HUES64 (cell line): ENCODE measurements around the gene MAT1A.
"Not testable (repeated sequence)": the region's sequence is repeated elsewhere in the genome, so short reads cannot be mapped to it uniquely, and the experiment has no call there.

Source experiments
- H3K27ac ChIP-seq: 2 replicates; pipeline ENCODE4 v1.7.0; 2013; ENCODE audit warnings: low read depth, low read length, inconsistent platforms
- H3K27me3 ChIP-seq: 2 replicates; pipeline ENCODE4 v1.6.1; 2013; ENCODE audit warnings: mild to moderate bottlenecking, low read length; ENCODE audit not compliant: insufficient read depth
- H3K36me3 ChIP-seq: 2 replicates; pipeline ENCODE4 v1.6.1; 2013; ENCODE audit warnings: mild to moderate bottlenecking, low read length; ENCODE audit not compliant: insufficient read depth
- H3K4me1 ChIP-seq: 2 replicates; pipeline ENCODE4 v1.6.1; 2013; ENCODE audit warnings: mild to moderate bottlenecking, low read length, moderate library complexity; ENCODE audit not compliant: insufficient read depth
- H3K4me3 ChIP-seq: 2 replicates; pipeline ENCODE4 v1.5.1; 2013; ENCODE audit warnings: mild to moderate bottlenecking, low read length, moderate library complexity
- H3K9ac ChIP-seq: 2 replicates; pipeline ENCODE4 v1.6.1; 2013; ENCODE audit warnings: mild to moderate bottlenecking, low read depth, low read length
- H3K9me3 ChIP-seq: 2 replicates; pipeline ENCODE4 v1.6.1; 2013; ENCODE audit warnings: low read depth, low read length; ENCODE audit not compliant: insufficient read depth
- WGBS: fragments of 150-250, 120-280 bp; methylation state at CpG from one replicate; pipeline ENCODE4 v1.1.7; 2013; ENCODE audit warnings: missing lambda C conversion rate; 5-methylcytosine and 5-hydroxymethylcytosine counted together

The MAT1A gene

GRCh38 chr10:80318742-80319141, 29.3 kb upstream of the MAT1A start:
- no peaks in the 10 kb centered on the region for H3K4me1 ChIP-seq
- no peaks in the 10 kb centered on the region for H3K27me3 ChIP-seq
- no peak overlapping the region for H3K27ac ChIP-seq
- no peaks in the 10 kb centered on the region for H3K36me3 ChIP-seq
- H3K4me3 ChIP-seq = no peak overlapping the region
- no peak overlapping the region for H3K9ac ChIP-seq
- H3K9me3 ChIP-seq = no peaks in the 10 kb centered on the region

GRCh38 chr10:80315391-80315790, 25.9 kb upstream of the MAT1A start:
- WGBS = 98% methylated on average over 21 of the region's 21 CpGs
- no peaks in the 10 kb centered on the region for H3K36me3 ChIP-seq
- H3K4me3 ChIP-seq = no peak overlapping the region
- H3K4me1 ChIP-seq = no peaks in the 10 kb centered on the region
- no peaks in the 10 kb centered on the region for H3K9me3 ChIP-seq
- no peak overlapping the region for H3K9ac ChIP-seq
- no peaks in the 10 kb centered on the region for H3K27me3 ChIP-seq
- no peak overlapping the region for H3K27ac ChIP-seq

- H3K4me3 ChIP-seq = no peak overlapping the region
- no peaks in the 10 kb centered on the region for H3K36me3 ChIP-seq
- 82% methylated on average over 5 of the region's 5 CpGs for WGBS
- no peak overlapping the region for H3K9ac ChIP-seq
- H3K4me1 ChIP-seq = no peaks in the 10 kb centered on the region
- no peak overlapping the region for H3K27ac ChIP-seq
- H3K27me3 ChIP-seq = no peaks in the 10 kb centered on the region
- no peaks in the 10 kb centered on the region for H3K9me3 ChIP-seq
Observed at GRCh38 chr10:80313523-80313922, 24.1 kb upstream of the MAT1A start.

- 88% methylated on average over 3 of the region's 3 CpGs for WGBS
- H3K27me3 ChIP-seq = not testable (repeated sequence)
Observed at GRCh38 chr10:80305989-80306388, 16.5 kb upstream of the MAT1A start.

GRCh38 chr10:80296942-80297341, 7.5 kb upstream of the MAT1A start:
- no peaks in the 10 kb centered on the region for H3K4me1 ChIP-seq
- H3K36me3 ChIP-seq = no peaks in the 10 kb centered on the region
- H3K27me3 ChIP-seq = no peaks in the 10 kb centered on the region
- H3K9ac ChIP-seq = no peak overlapping the region
- no peak overlapping the region for H3K27ac ChIP-seq
- H3K9me3 ChIP-seq = peaks cover 4% of the 10 kb centered on the region; the same call in 1 of the 2 replicates
- H3K4me3 ChIP-seq = no peak overlapping the region
- no CpG with 5 or more reads among the region's 3 CpGs for WGBS

More at GRCh38 chr10:80305989-80306388, 16.5 kb upstream of the MAT1A start:
- not testable (repeated sequence) for H3K9me3 ChIP-seq, H3K36me3 ChIP-seq, H3K4me1 ChIP-seq, H3K9ac ChIP-seq, H3K4me3 ChIP-seq, H3K27ac ChIP-seq

GRCh38 chr10:80292607-80293239, 3.3 kb upstream of the MAT1A start:
- Histone ChIP-seq H3K36me3 (no peaks in the 10 kb centered on the region), H3K9me3 (peaks cover 4% of the 10 kb centered on the region; the same call in 1 of the 2 replicates), H3K4me3 (no peak overlapping the region), H3K27me3 (no peaks in the 10 kb centered on the region), H3K4me1 (peaks cover 6% of the 10 kb centered on the region), H3K27ac (no peak overlapping the region), H3K9ac (no peak overlapping the region)
- 94% methylated on average over 5 of the region's 6 CpGs for WGBS

- Histone ChIP-seq H3K4me1 (peaks cover 6% of the 10 kb centered on the region), H3K27ac (no peak overlapping the region), H3K4me3 (no peak overlapping the region), H3K27me3 (no peaks in the 10 kb centered on the region), H3K9me3 (no peaks in the 10 kb centered on the region), H3K36me3 (no peaks in the 10 kb centered on the region), H3K9ac (no peak overlapping the region)
- WGBS = 97% methylated on average over 4 of the region's 4 CpGs
Observed at GRCh38 chr10:80290474-80291220, 1.2 kb upstream of the MAT1A start.

- Histone ChIP-seq H3K4me3 (no peak overlapping the region; the same call in 1 of the 2 replicates), H3K36me3 (no peaks in the 10 kb centered on the region), H3K9ac (no peak overlapping the region), H3K27me3 (no peaks in the 10 kb centered on the region), H3K9me3 (no peaks in the 10 kb centered on the region), H3K27ac (no peak overlapping the region), H3K4me1 (peaks cover 6% of the 10 kb centered on the region)
- WGBS = 92% methylated on average over 4 of the region's 5 CpGs
Observed at GRCh38 chr10:80288849-80289248, 609 bp downstream of the MAT1A start.

GRCh38 chr10:80284522-80284921, 4.9 kb downstream of the MAT1A start:
- no peak overlapping the region for H3K27ac ChIP-seq
- 94% methylated on average over 1 of the region's 1 CpG for WGBS
- no peak overlapping the region for H3K4me3 ChIP-seq
- H3K36me3 ChIP-seq = no peaks in the 10 kb centered on the region
- H3K9me3 ChIP-seq = no peaks in the 10 kb centered on the region
- no peak overlapping the region for H3K9ac ChIP-seq
- no peaks in the 10 kb centered on the region; the same call in none of the 2 replicates for H3K4me1 ChIP-seq
- no peaks in the 10 kb centered on the region for H3K27me3 ChIP-seq

- Histone ChIP-seq H3K27ac (no peak overlapping the region), H3K4me3 (no peak overlapping the region), H3K9ac (no peak overlapping the region), H3K27me3 (no peaks in the 10 kb centered on the region), H3K36me3 (no peaks in the 10 kb centered on the region), H3K4me1 (no peaks in the 10 kb centered on the region; the same call in 1 of the 2 replicates), H3K9me3 (no peaks in the 10 kb centered on the region)
- WGBS = 86% methylated on average over 14 of the region's 14 CpGs
Observed at GRCh38 chr10:80283536-80284199, 5.8 kb downstream of the MAT1A start.

- Histone ChIP-seq H3K4me1 (no peaks in the 10 kb centered on the region; the same call in 1 of the 2 replicates), H3K27me3 (no peaks in the 10 kb centered on the region), H3K9ac (no peak overlapping the region), H3K36me3 (no peaks in the 10 kb centered on the region), H3K4me3 (no peak overlapping the region), H3K9me3 (no peaks in the 10 kb centered on the region), H3K27ac (no peak overlapping the region)
- 92% methylated on average over 4 of the region's 4 CpGs for WGBS
Observed at GRCh38 chr10:80283119-80283518, 6.3 kb downstream of the MAT1A start.
